ENCODE data around the gene TMEM37. TPM values are rescaled to one million over a fixed set of nuclear protein-coding genes. Genes with fewer than 3 reads are reported as not detected.

Gene TMEM37
- total RNA-seq, 2 donors from 2014 or later: 1.7 to 6.8 TPM

DNA sequence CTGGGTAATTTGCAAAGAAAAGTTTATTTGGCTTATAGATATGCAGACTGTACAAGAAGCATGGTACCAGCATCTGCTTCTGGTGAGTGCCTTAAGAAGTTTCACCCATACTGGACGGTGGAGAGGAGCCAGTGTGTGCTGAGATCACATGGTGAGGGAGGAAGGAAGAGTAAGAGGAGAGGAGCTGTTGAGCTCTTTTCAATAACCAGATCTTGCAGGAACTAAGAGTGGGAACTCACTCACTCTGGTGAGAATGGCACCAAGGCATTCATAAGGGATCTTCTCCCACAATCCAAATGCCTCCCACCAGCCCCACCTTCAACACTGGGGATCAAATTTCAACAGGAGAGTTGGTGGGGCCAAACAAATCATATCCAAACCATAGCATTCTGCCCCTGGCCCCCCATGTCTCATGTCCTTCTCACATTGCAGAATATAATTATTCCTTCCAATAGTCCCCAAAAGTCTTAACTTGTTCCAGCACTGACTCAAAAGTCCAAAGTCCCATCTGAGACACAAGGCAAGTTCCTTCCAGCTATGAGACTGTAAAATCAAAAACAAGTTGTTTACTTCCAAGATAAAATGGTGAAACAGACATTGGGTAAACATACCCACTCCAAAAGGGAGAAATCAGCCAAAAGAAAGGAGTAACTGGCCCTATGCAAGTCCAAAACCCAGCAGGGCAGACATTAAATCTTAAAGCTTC lies 11.7 kb upstream of the TMEM37 start:
- TF ChIP-seq POLR2AphosphoS5 (IDR thresholded peaks at IDR 0.05): no peak
- no peak for TF ChIP-seq POLR2A (IDR thresholded peaks at IDR 0.05)
- TF ChIP-seq, protein P1, sequence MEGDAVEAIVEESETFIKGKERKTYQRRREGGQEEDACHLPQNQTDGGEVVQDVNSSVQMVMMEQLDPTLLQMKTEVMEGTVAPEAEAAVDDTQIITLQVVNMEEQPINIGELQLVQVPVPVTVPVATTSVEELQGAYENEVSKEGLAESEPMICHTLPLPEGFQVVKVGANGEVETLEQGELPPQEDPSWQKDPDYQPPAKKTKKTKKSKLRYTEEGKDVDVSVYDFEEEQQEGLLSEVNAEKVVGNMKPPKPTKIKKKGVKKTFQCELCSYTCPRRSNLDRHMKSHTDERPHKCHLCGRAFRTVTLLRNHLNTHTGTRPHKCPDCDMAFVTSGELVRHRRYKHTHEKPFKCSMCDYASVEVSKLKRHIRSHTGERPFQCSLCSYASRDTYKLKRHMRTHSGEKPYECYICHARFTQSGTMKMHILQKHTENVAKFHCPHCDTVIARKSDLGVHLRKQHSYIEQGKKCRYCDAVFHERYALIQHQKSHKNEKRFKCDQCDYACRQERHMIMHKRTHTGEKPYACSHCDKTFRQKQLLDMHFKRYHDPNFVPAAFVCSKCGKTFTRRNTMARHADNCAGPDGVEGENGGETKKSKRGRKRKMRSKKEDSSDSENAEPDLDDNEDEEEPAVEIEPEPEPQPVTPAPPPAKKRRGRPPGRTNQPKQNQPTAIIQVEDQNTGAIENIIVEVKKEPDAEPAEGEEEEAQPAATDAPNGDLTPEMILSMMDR (IDR thresholded peaks at IDR 0.05): no peak
- no peak for DNase-seq (ENCODE audit: low spot score)
- Histone ChIP-seq H3K4me1 (replicated peaks) (no peaks in the 10 kb centered on the region), H3K9me3 (no peaks in the 10 kb centered on the region), H3K36me3 (no peaks in the 10 kb centered on the region), H3K27ac (no peak overlapping the region), H3K27me3 (replicated peaks; ENCODE audit: insufficient read depth) (no peaks in the 10 kb centered on the region), H3K4me3 (no peak overlapping the region)
- 88% methylated on average over 1 of the region's 1 CpG for WGBS
- intact Hi-C loops (cut with DNase I): no loop called here

DNA sequence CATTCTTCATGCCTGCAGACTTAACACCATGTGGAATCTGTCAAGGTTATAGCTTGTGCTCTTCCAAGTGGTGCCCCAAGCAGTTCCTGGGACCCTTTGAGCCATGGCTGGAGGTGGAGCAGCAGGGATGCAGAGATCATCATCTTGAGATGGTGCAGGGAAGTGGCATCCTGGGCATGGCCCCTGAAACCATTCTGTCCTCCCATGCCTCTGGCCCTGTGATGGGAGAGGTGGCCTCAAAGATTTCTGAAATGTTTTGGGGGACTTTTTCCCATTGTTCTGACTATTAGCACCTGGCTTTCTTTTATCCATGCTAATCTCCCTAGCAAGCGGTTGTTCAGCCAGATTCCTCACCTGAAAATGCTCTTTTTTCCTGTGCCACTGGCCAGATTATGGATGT lies 10.3 kb upstream of the TMEM37 start:
- Histone ChIP-seq H3K4me1 (replicated peaks) (no peaks in the 10 kb centered on the region), H3K4me3 (no peak overlapping the region), H3K27me3 (replicated peaks; ENCODE audit: insufficient read depth) (no peaks in the 10 kb centered on the region), H3K9me3 (no peaks in the 10 kb centered on the region), H3K27ac (no peak overlapping the region), H3K36me3 (no peaks in the 10 kb centered on the region)
- TF ChIP-seq POLR2AphosphoS5 (IDR thresholded peaks at IDR 0.05) (no peak), POLR2A (IDR thresholded peaks at IDR 0.05) (no peak)
- TF ChIP-seq, protein P1 (IDR thresholded peaks at IDR 0.05): no peak
- intact Hi-C loops (cut with DNase I): no loop called here
- 96% methylated on average over 1 of the region's 1 CpG for WGBS
- DNase-seq (ENCODE audit: low spot score): no peak

DNA sequence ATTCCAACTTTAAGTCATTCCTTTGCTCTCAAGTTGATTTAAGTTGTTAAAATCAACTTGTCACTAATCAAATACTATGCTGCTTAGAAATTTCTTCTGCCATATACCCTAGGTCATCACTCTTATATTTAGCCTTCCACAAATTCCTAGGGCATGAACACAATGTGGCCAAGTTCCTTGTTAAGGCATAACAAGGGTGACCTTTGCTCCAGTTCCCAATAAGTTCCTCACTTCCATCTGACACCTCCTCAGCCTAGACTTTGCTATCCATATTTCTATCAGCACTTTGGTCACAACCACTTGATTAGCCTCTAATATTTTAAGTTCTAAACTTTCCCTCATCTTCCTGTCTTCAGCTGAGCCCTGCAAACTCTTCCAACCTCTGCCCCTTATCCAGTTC lies 9.9 kb upstream of the TMEM37 start:
- H3K4me1 ChIP-seq (replicated peaks): no peaks in the 10 kb centered on the region
- no peak for TF ChIP-seq POLR2A (IDR thresholded peaks at IDR 0.05)
- TF ChIP-seq, protein P1 (IDR thresholded peaks at IDR 0.05): no peak
- no peak for TF ChIP-seq POLR2AphosphoS5 (IDR thresholded peaks at IDR 0.05)
- no peak for DNase-seq (ENCODE audit: low spot score)
- H3K27ac ChIP-seq: no peak overlapping the region
- H3K36me3 ChIP-seq: no peaks in the 10 kb centered on the region
- H3K4me3 ChIP-seq: no peak overlapping the region
- intact Hi-C loops (cut with DNase I): no loop called here
- no peaks in the 10 kb centered on the region for H3K27me3 ChIP-seq (replicated peaks; ENCODE audit: insufficient read depth)
- no peaks in the 10 kb centered on the region for H3K9me3 ChIP-seq

DNA sequence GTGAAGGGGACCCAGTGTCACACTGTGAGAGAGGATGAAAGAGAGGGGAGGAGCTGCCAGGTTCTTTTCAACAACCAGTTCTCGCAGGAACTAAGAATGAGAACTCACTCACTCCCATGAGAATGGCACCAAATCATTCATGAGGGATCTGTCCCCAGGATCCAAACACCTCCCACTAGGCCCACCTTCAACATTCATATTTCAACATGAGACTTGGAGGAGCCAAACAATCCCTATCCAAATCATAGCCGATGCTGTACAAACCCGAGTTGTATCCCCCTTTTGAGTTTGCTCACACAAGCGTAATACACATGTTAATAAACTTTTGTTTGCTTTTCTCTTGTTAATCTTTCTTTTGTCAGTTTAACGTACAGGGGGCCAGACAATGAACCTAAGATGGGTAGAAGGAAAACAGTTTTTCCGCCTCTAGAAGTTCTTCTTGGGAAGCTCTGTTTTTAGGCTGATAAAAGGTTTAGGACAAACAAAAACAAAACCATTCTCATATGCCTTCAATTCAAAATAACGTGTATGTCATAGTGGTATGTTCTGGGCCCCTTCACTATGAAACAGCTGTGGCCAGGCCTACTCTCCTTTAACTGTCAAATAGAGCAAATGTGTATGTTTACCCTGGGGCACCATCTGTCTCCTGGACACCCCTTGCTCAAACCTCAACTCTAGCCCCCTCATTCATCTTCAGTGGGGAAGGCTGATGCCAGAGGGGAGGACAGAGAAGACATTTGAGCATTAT lies 9.1 kb upstream of the TMEM37 start:
- WGBS: 55% methylated on average over 7 of the region's 7 CpGs
- TF ChIP-seq POLR2A (IDR thresholded peaks at IDR 0.05) (no peak), POLR2AphosphoS5 (IDR thresholded peaks at IDR 0.05) (no peak)
- TF ChIP-seq, protein P1 (IDR thresholded peaks at IDR 0.05): no peak
- intact Hi-C loops (cut with DNase I): no loop called here
- Histone ChIP-seq H3K4me3 (no peak overlapping the region), H3K27me3 (replicated peaks; ENCODE audit: insufficient read depth) (no peaks in the 10 kb centered on the region), H3K9me3 (no peaks in the 10 kb centered on the region), H3K36me3 (no peaks in the 10 kb centered on the region), H3K27ac (no peak overlapping the region), H3K4me1 (replicated peaks) (no peaks in the 10 kb centered on the region)
- DNase-seq (ENCODE audit: low spot score): no peak

DNA sequence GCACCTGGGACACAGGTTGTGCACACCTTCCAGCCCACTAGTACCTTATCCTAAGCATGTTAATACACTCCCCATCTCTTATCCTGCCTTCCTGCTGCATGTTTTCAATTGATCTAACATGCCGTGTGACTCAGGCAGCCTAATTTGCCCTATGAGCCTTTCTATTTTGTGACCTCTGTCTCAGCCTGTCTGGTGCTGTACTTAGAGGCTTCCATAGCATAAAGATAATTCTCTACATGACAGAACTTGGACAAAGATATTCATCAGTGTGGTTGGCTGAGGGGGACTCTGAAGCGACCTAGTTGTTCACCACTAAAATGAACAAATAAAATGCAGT lies 8.6 kb upstream of the TMEM37 start:
- H3K9me3 ChIP-seq: no peaks in the 10 kb centered on the region
- no peaks in the 10 kb centered on the region for H3K27me3 ChIP-seq (replicated peaks; ENCODE audit: insufficient read depth)
- H3K27ac ChIP-seq: no peak overlapping the region
- intact Hi-C loops (cut with DNase I): no loop called here
- 66% methylated on average over 2 of the region's 2 CpGs for WGBS
- H3K4me3 ChIP-seq: no peak overlapping the region
- DNase-seq (ENCODE audit: low spot score): no peak
- H3K4me1 ChIP-seq (replicated peaks): no peaks in the 10 kb centered on the region
- no peaks in the 10 kb centered on the region for H3K36me3 ChIP-seq
- TF ChIP-seq, protein P1 (IDR thresholded peaks at IDR 0.05): no peak
- TF ChIP-seq POLR2A (IDR thresholded peaks at IDR 0.05) (no peak), POLR2AphosphoS5 (IDR thresholded peaks at IDR 0.05) (no peak)
